T-helper 1 cell (primary cell): Measurements from ENCODE around the gene CYRIA.

Experiments used
- DNase-seq, 5 donors: peaks; one replicate each; pipeline ENCODE4 v3.0.0-alpha.2; 2012 to 2020

CYRIA gene

GRCh38 chr2:16626997-16627605 is 38.5 kb downstream of the CYRIA start:
- no peak for DNase-seq

GRCh38 chr2:16626497-16626896 is 39.1 kb downstream of the CYRIA start:
- no peak for DNase-seq

DNA sequence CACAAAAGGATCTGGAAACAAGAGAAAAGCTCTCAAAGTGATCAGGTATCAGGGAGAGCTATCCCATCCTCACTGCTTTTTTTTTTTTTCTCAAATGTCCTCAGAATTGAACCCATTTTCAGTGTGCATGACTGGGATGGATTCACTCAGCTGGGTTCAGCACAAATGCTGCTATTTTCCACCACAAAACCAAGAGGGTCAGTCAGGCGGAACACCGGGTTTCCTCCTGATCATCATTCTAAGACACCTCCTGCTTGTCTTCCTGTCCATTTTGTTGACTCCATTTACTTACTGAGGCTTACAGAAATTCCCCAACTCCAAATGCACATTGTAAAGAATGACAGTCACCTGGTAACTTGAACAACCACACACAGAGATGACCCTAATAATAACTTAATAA is 39.9 kb downstream of the CYRIA start:
- no peak for DNase-seq

DNA sequence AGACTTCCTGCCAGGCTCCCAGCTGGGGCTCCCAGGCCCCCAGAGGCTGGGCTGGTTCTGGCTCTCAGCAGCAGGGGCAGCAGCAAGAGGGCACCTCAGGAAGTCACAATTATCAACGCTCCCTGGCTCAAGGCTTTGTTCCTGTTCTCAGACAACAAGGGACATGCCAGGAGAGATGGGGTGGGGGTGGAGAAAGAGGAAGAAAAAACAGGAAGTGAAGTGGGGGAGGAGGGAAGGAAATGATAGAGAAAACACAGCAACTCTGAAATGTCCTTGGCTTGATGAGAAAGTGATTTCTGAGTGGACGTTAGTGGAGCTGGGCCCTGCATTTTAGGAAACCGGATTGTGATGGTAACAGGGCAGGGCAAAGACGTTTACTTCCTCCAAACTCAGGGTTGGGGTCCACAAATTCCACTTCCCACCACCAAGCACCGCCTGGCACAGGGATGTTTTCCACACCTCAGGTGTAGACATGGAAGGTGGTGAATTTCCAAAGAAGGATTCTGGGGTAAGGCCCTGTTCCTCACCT is 40.4 kb downstream of the CYRIA start:
- DNase-seq: no peak

GRCh38 chr2:16624436-16624780 is 41.2 kb downstream of the CYRIA start:
- DNase-seq: no peak

DNA sequence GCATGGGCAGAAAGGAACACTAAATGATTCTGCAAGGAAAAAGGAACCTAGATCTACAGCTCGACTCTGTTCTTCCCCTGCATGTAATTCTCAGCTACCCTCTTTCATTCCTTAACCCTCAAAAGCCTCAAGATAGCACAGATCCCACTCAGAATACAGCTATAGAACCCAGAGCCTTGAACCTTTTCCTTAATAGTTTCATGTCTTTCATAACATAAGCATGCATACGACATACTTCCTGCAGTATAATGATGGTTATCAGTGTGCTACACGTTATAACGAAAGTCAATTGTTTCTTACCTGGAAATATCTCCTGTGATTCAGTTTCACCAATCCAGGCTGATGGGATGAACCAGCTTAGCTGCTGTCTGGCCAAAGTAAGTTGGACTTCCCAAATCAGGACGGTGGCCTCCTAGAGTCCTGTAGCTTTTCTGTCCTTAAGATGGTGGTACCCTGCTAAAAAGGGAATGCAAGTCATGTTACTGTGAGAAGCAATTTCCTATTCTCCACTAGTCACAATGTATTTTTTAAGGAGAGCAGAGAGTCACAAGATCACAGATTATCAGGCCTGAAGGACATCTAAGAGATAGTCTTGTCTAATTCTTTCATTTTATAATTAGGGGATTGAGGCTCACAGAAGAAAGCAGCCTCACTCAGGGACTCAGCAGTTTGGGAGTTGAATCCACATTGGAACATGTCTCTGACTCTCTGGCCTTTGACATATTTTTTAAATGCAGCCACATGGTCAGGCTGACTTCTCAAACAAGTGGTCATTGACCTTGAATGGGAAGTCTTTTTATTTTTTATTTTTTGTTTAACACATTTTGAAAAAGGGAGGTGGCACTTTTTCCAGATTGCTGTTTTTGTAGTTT is 41.8 kb downstream of the CYRIA start:
- no peak for DNase-seq

- no peak for DNase-seq
These were observed 42.6 kb downstream of the CYRIA start for GRCh38 chr2:16623031-16623430.

DNA sequence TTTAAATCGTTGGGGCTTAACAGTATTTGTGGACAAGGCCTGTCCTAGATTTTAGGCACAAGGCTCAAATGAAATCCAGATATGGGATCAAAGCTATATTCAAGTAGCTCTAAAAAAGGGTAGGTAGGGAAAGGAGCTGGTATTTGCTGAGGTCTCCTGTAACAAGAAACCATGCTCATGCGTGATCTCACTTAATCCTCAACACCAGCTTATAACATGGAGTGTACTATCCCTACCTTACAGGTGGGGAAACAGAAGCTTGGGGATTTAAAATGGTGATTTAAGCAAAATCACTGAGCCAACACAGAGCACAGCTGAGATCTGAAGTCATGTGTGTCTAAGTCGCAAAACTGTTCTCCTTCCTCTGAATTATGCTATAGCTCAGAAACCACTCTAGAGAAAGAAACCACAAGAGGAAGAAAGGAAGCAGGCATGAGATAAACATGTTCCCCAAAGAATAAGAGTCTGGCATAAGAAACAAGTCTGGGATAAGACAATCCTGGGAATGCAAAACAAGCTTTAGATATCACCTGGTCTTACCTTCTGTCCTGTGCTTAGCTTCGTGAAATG is 43.1 kb downstream of the CYRIA start:
- DNase-seq: no peak

- no peak for DNase-seq
These were observed 44.3 kb downstream of the CYRIA start for GRCh38 chr2:16621316-16621715.

GRCh38 chr2:16620590-16620989 is 45.0 kb downstream of the CYRIA start:
- DNase-seq: no peak

DNA sequence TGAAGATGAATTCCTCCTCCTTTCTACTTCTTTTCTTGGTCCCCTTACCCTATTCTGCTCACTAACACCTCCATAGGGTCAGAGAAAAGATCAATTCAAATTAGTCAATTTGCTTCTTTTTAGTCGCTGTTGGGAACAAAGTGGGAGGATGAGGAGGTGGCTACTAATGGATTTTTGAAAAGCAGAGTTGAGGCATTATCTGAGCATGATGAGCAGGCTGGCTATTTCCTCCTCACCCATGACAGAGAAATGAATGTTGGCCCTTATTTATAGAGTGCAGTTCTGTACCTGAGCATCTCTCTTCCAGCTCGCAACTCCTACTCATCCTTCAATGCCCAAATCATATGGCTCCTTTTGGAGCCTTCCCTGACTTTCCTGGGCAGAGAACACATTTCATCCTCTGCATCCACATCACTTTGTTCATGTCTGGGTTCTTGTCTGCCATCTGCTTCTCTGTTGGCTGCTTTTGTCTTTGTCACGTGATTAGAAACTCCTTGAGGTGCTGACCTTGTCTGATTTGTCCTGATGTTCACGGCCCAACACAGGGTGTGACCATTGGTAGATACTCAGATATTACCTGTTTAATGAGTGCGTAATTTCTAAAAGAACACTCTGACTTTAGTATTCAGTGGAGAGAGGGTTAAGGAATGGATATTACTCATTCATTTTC is 45.9 kb downstream of the CYRIA start:
- DNase-seq: no peak

DNA sequence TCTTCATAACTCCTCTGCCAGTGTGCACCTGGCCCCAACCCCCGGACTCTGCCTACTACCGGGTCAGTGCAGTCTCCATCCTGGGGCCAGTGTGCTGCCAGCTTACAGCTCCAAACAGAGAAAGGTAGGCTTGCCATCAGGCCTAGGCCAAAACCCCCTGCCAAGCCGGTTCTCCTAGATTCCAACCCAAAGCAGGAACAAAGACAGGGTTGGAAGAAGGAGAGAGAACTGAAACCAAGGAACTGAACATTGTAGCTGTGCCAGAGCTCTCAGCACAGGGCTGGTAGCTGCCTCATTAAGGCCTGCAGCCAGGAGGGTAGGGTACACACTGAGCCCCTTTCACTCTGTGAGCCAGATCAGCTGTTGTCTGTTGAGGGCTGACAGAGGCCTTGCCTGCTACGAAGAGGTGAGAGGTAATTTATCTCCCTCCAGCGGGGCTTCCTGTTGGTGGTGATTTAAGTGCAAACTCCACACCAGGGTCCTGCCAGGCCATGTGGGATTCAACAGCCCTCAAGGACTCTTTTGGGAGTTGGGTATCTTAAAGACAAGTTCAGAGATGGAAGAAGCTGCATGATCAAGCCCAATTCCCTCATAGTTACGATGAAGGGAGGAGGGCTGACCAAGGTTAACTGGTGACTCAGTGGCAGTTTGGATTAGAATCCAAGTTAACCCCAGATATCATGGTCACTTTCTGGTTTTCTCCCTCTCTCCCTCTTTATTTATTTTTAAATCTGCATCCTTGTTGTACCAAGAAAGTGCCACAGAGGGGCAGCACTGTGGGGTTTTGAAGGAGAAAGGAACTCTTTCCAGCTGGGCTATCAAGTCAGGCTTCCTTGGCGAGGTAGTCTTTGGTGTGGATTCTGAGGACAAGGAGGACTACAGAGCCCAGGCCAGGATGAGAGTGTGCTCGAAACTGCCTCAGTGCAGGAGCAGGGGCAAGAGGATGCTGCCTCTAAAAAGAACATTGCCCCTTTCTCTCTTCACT is 48.1 kb downstream of the CYRIA start:
- DNase-seq: no peak
